Activated gamma-delta T cell treated with Interleukin-2 at 50 U/mL for 16 hours (primary cell): ENCODE results near the gene OR5AL1.
"Not testable (repeated sequence)": the region's sequence is repeated elsewhere in the genome, so short reads cannot be mapped to it uniquely, and the experiment has no call there.

ENCODE experiments used
- DNase-seq: peaks from one replicate; pipeline ENCODE4 v3.0.0-alpha.2; 2020

The OR5AL1 gene

GRCh38 chr11:56412396-56412795, at the start of gene OR5AL1:
OR5AL1 (plus strand) TSS chr11:56412696.
- no peak for DNase-seq

GRCh38 chr11:56375324-56375723, 37.2 kb upstream of the OR5AL1 start, which contains the start of gene OR8U1:
OR8U1 (plus strand) TSS chr11:56375624; CDS start chr11:56375624, 0 bp downstream.
- no peak for DNase-seq

GRCh38 chr11:56380120-56380519, 32.4 kb upstream of the OR5AL1 start:
- DNase-seq, result no peak

GRCh38 chr11:56394381-56394780, 18.1 kb upstream of the OR5AL1 start:
- DNase-seq, result no peak

- no peak for DNase-seq
Observed at GRCh38 chr11:56396047-56396446, 16.4 kb upstream of the OR5AL1 start.

GRCh38 chr11:56401858-56402461, 10.5 kb upstream of the OR5AL1 start:
- not testable (repeated sequence) for DNase-seq

- DNase-seq, result no peak
Observed at GRCh38 chr11:56404393-56404792, 8.1 kb upstream of the OR5AL1 start.

- DNase-seq, result no peak
Observed at GRCh38 chr11:56410801-56411200, 1.7 kb upstream of the OR5AL1 start.

- DNase-seq, result no peak
Observed at GRCh38 chr11:56453521-56453920, 41.0 kb downstream of the OR5AL1 start.

- DNase-seq, result no peak
Observed at GRCh38 chr11:56457076-56457475, 44.6 kb downstream of the OR5AL1 start.
